ENCODE measurements around the gene JAK3. TPM values are rescaled to one million over a fixed set of nuclear protein-coding genes. Genes with fewer than 3 reads are reported as not detected.

The JAK3 gene
- total and polyA plus RNA-seq, 2 of the 13 experiments (the other 11 are each of a cell fraction or from before 2014, with no cell fraction given): 3.4 to 18.6 TPM

DNA sequence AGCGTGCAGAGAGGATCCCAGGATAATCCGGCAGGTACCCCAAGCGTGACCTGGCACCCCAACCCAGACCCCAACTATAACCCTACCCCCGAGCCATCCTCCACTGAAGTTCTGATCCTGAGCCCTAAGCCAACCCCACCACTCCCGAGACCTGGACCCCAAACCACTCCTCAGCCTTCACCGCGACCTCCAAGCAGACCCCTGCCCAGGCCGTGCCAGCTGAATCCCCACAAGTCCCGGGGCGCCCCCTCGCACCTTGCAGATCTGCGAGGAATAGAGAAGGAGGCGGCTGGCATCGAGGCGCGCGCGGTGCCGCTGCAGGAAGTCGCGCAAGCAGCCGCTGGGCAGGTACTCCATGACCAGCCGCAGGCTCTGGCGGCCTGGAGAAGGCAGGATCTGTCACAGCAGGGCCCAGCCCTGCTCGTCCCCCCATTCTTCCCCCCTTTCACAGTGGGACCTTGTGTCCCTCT, 16.3 kb downstream of the JAK3 start:
- CTCF ChIA-PET (ENCODE audit: low intra/inter-chr PET ratio, low total read pairs): no interaction called here
- intact Hi-C loops (cut with micrococcal nuclease; ENCODE audit: unreplicated experiment): no loop called here
- in situ Hi-C loops (cut with HindIII; ENCODE audit: extremely low pct_ligation_motif_present, low pct_unique_long_range_greater_than_20kb): no loop called here
- no peak overlapping the region for H3K4me2 ChIP-seq (ENCODE audit: low read depth, low read length)
- H3K27me3 ChIP-seq (ENCODE audit: control insufficient read depth in 1 of 2, insufficient read depth in 2 of 2, low read length in 2 of 2): no peaks in the 10 kb centered on the region
- no peak overlapping the region for H2AFZ ChIP-seq (ENCODE audit: low read length)
- H3K9me3 ChIP-seq (ENCODE audit: low read length): no peaks in the 10 kb centered on the region
- FAIRE-seq (no peak), ATAC-seq (no peak), DNase-seq (ENCODE audit: low spot score) (no peak)
- H3K9ac ChIP-seq (ENCODE audit: insufficient read depth, low read depth, low read length): no peak overlapping the region
- H3K4me3 ChIP-seq (replicated peaks in 1 of 3; ENCODE audit: insufficient read depth in 1 of 3, low read depth in 2 of 3, low read length in 3 of 3): no peak overlapping the region
- no peaks in the 10 kb centered on the region; a peak in 2 of 5 replicates for H3K36me3 ChIP-seq (replicated peaks in 1 of 2; ENCODE audit: control insufficient read depth in 1 of 2, insufficient read depth in 2 of 2, low read length in 2 of 2)
- no peaks in the 10 kb centered on the region for H4K20me1 ChIP-seq (ENCODE audit: insufficient read depth, low read length)
- H3K27ac ChIP-seq (ENCODE audit: extremely low read length, insufficient read depth, low read length): no peak overlapping the region
- no peak for TF ChIP-seq ZBTB42 (CRISPR knock-in tag; IDR thresholded peaks at IDR 0.05)
- 0 out of 2 replicates have a peak, but pooled peaks have one; percentile 0 for TF ChIP-seq ZBTB38 (CRISPR knock-in tag; IDR thresholded peaks at IDR 0.05)
- TF ChIP-seq RBFOX2 (IDR thresholded peaks at IDR 0.05; ENCODE audit: low read depth, low read length): peak; percentile 34; the same call in 1 of the 2 replicates
- TF ChIP-seq AGO2 (optimal IDR thresholded peaks at IDR 0.05; ENCODE audit: low read depth, low read length): peak; percentile 18
- no peaks in the 10 kb centered on the region for H3K79me2 ChIP-seq (ENCODE audit: insufficient read depth, low read length)
- 0 out of 2 replicates have a peak, but pooled peaks cover 6% of the 10 kb centered on the region for H3K4me1 ChIP-seq (ENCODE audit: insufficient read depth, low read length)
- BruUV-seq (replicated peaks): no TSS peak
- WGBS (ENCODE audit: low lambda C conversion rate): 90% methylated on average over 21 of the region's 25 CpGs
- POLR2A ChIA-PET: interaction anchor here (0.8 to 1.2 kb wide), 2 partner anchors 16 to 28 kb away, joined by 4 read pairs; partner anchors contain the start of gene JAK3

GRCh38 chr19:17830567-17831418, 17.0 kb downstream of the JAK3 start:
- TF ChIP-seq RBFOX2 (IDR thresholded peaks at IDR 0.05; ENCODE audit: low read depth, low read length) (peak; percentile 32; the same call in 1 of the 2 replicates), ZBTB33 (CRISPR knock-in tag; IDR thresholded peaks at IDR 0.05) (peak; percentile 77; the same call in 1 of the 2 replicates), ZBTB38 (CRISPR knock-in tag; IDR thresholded peaks at IDR 0.05) (0 out of 2 replicates have a peak, but pooled peaks have one; percentile 15), GZF1 (CRISPR knock-in tag; IDR thresholded peaks at IDR 0.05) (no peak)
- no peaks in the 10 kb centered on the region for H4K20me1 ChIP-seq (ENCODE audit: insufficient read depth, low read length)
- H3K4me3 ChIP-seq (replicated peaks in 1 of 3; ENCODE audit: insufficient read depth in 1 of 3, low read depth in 2 of 3, low read length in 3 of 3): no peak overlapping the region
- ChIA-PET POLR2A (interaction anchor here (0.8 to 1.2 kb wide), 3 partner anchors 17 to 28 kb away, joined by 3 to 4 read pairs (median 4); partner anchors contain the start of gene JAK3), CTCF (ENCODE audit: low intra/inter-chr PET ratio, low total read pairs) (no interaction called here)
- H3K36me3 ChIP-seq (replicated peaks in 1 of 2; ENCODE audit: control insufficient read depth in 1 of 2, insufficient read depth in 2 of 2, low read length in 2 of 2): no peaks in the 10 kb centered on the region; a peak in 2 of 5 replicates
- H3K4me1 ChIP-seq (ENCODE audit: insufficient read depth, low read length): 0 out of 2 replicates have a peak, but pooled peaks cover 7% of the 10 kb centered on the region
- BruUV-seq (replicated peaks): no TSS peak
- 88% methylated on average over 38 of the region's 50 CpGs for WGBS (ENCODE audit: low lambda C conversion rate)
- no peak overlapping the region for H3K9ac ChIP-seq (ENCODE audit: insufficient read depth, low read depth, low read length)
- H3K4me2 ChIP-seq (ENCODE audit: low read depth, low read length): no peak overlapping the region
- no peak for FAIRE-seq
- H3K27me3 ChIP-seq (ENCODE audit: control insufficient read depth in 1 of 2, insufficient read depth in 2 of 2, low read length in 2 of 2): no peaks in the 10 kb centered on the region
- no peak overlapping the region for H2AFZ ChIP-seq (ENCODE audit: low read length)
- intact Hi-C loops (cut with micrococcal nuclease; ENCODE audit: unreplicated experiment) (no loop called here), in situ Hi-C loops (cut with HindIII; ENCODE audit: extremely low pct_ligation_motif_present, low pct_unique_long_range_greater_than_20kb) (no loop called here)
- no peaks in the 10 kb centered on the region for H3K9me3 ChIP-seq (ENCODE audit: low read length)
- ATAC-seq: peak; percentile 24; the same call in 2 of the 3 replicates
- DNase-seq (ENCODE audit: low spot score): no peak
- no peak overlapping the region for H3K27ac ChIP-seq (ENCODE audit: extremely low read length, insufficient read depth, low read length)
- H3K79me2 ChIP-seq (ENCODE audit: insufficient read depth, low read length): no peaks in the 10 kb centered on the region
